ENCODE data around the gene TOGARAM2.

GRCh38 chr2:29082804-29083495, 101.9 kb downstream of the TOGARAM2 start:
- no peak for TF ChIP-seq TOX (CRISPR knock-in tag; IDR thresholded peaks at IDR 0.05; ENCODE audit: borderline replicate concordance)
- no peak for TF ChIP-seq CSDC2 (CRISPR knock-in tag; IDR thresholded peaks at IDR 0.05)
- TF ChIP-seq PATZ1 (CRISPR knock-in tag; IDR thresholded peaks at IDR 0.05; ENCODE audit: borderline replicate concordance), result no peak
- no peak for TF ChIP-seq CREB5 (CRISPR knock-in tag; IDR thresholded peaks at IDR 0.05; ENCODE audit: low read depth)
- no peak for TF ChIP-seq ARNTL (CRISPR knock-in tag; IDR thresholded peaks at IDR 0.05; ENCODE audit: borderline replicate concordance, low read depth)
- no peak for TF ChIP-seq GLIS3 (CRISPR knock-in tag; IDR thresholded peaks at IDR 0.05)
